Measurements from ENCODE around the gene REXO4.

The REXO4 gene

DNA sequence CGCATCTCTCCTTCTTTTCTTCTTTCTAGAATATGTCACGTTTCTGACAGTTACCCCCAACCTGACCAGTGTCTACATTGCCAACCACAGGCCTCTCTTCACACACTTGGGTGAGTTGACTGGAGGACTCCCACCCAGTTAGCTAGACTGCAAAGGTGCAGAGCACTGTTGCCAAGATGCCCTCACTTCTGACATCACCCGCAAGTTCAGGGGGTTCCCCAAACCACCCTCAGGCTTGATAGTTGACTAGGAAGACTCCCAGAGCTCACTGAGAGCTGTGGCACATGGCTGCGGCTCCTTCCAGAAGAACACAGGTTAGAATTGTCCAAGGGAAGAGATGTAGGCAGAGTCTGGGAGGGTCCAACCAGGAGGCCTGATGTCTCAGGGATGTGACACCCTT is 21.5 kb upstream of the REXO4 start:
- WGBS, 2 donors (ENCODE audit: extremely low coverage in 2 of 2, insufficient read length in 2 of 2, insufficient replicate concordance in 1 of 2): no CpG with 5 or more reads among the region's 4 CpGs
- no peak overlapping the region for H3K4me3 ChIP-seq (ENCODE audit: low read length in 2 of 2)
- H3K23ac ChIP-seq (ENCODE audit: low read depth, low read length, poor library complexity): no peak overlapping the region
- no peak overlapping the region for H3K27ac ChIP-seq (replicated peaks; ENCODE audit: low read length)
- no peak overlapping the region for H4K8ac ChIP-seq (ENCODE audit: low read depth, low read length)
- no peak overlapping the region for H2BK5ac ChIP-seq (ENCODE audit: low read length)
- H3K18ac ChIP-seq (ENCODE audit: low read length): no peak overlapping the region
- H2AK5ac ChIP-seq (ENCODE audit: low read depth, low read length): no peak overlapping the region
- H4K91ac ChIP-seq (ENCODE audit: low read depth, low read length, poor library complexity): no peak overlapping the region
- no peaks in the 10 kb centered on the region for H3K27me3 ChIP-seq (ENCODE audit: control insufficient read depth in 3 of 3, insufficient read depth in 3 of 3, low read depth in 1 of 3, low read length in 3 of 3)
- no peak overlapping the region for H2BK120ac ChIP-seq (ENCODE audit: low read depth, low read length)
- no peak overlapping the region for H2BK15ac ChIP-seq (ENCODE audit: low read length)
- H3K79me1 ChIP-seq (ENCODE audit: low read depth, low read length): no peaks in the 10 kb centered on the region
- no peak overlapping the region for H3K14ac ChIP-seq (ENCODE audit: low read length)
- H3K9me3 ChIP-seq (replicated peaks in 1 of 2; ENCODE audit: control insufficient read depth in 2 of 2, insufficient read depth in 1 of 2, low read depth in 1 of 2, low read length in 2 of 2): no peaks in the 10 kb centered on the region
- no peak overlapping the region for H2BK12ac ChIP-seq (ENCODE audit: low read length)
- H3K36me3 ChIP-seq (replicated peaks in 1 of 2; ENCODE audit: control insufficient read depth in 2 of 2, insufficient read depth in 2 of 2, low read length in 2 of 2): no peaks in the 10 kb centered on the region
- DNase-seq (ENCODE audit: low spot score): no peak
- no peak overlapping the region for H3K9ac ChIP-seq (ENCODE audit: low read depth, low read length, poor library complexity)
- H2AFZ ChIP-seq (ENCODE audit: low read length): no peak overlapping the region
- H3K4me1 ChIP-seq (ENCODE audit: control insufficient read depth in 2 of 2, insufficient read depth in 1 of 2, low read depth in 1 of 2, low read length in 2 of 2): no peaks in the 10 kb centered on the region
- no peak overlapping the region for H3K4ac ChIP-seq (ENCODE audit: low read length)
- H3K4me2 ChIP-seq (ENCODE audit: insufficient read depth, low read length, poor library complexity, severe bottlenecking): no peak overlapping the region

DNA sequence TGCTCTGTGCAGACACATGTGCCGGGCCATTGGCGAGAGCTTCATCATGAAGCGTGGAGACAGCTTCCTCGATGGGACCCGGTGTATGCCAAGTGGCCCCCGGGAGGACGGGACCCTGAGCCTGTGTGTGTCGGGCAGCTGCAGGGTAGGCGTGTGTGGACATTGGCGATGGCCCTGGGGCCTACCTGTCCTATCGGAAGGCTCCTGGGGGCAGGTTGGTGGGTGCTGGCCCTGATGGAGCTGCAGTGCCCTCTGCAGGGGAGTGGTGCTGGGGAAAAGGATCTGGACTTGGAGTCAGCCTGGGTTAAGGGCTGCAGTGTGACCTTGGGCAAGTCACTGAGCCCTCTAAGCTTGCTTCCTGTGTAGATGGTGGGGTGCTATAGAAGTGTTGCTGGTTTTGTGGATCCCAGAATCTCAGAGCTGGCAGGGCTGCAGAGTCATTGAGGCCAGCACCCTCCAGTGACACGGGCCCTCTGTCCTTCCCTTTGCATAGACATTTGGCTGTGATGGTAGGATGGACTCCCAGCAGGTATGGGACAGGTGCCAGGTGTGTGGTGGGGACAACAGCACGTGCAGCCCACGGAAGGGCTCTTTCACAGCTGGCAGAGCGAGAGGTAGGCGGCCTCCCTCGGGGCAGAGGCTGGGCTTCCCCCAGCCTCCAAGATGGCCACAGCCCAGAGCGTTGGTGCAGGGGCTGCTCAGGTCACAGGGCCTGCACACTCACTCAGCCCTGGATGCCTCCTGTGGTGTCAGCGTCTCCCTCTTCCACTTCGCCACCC is 20.1 kb upstream of the REXO4 start:
- WGBS, 2 donors (ENCODE audit: extremely low coverage in 2 of 2, insufficient read length in 2 of 2, insufficient replicate concordance in 1 of 2): no CpG with 5 or more reads among the region's 20 CpGs
- Histone ChIP-seq H2BK12ac (ENCODE audit: low read length) (no peak overlapping the region), H4K91ac (ENCODE audit: low read depth, low read length, poor library complexity) (no peak overlapping the region), H3K36me3 (replicated peaks in 1 of 2; ENCODE audit: control insufficient read depth in 2 of 2, insufficient read depth in 2 of 2, low read length in 2 of 2) (no peaks in the 10 kb centered on the region), H3K14ac (ENCODE audit: low read length) (no peak overlapping the region), H2BK15ac (ENCODE audit: low read length) (no peak overlapping the region), H3K9me3 (replicated peaks in 1 of 2; ENCODE audit: control insufficient read depth in 2 of 2, insufficient read depth in 1 of 2, low read depth in 1 of 2, low read length in 2 of 2) (no peaks in the 10 kb centered on the region), H3K9ac (ENCODE audit: low read depth, low read length, poor library complexity) (no peak overlapping the region), H2AFZ (ENCODE audit: low read length) (no peak overlapping the region), H3K4me1 (ENCODE audit: control insufficient read depth in 2 of 2, insufficient read depth in 1 of 2, low read depth in 1 of 2, low read length in 2 of 2) (no peaks in the 10 kb centered on the region), H3K27me3 (ENCODE audit: control insufficient read depth in 3 of 3, insufficient read depth in 3 of 3, low read depth in 1 of 3, low read length in 3 of 3) (no peaks in the 10 kb centered on the region), H3K23ac (ENCODE audit: low read depth, low read length, poor library complexity) (peak overlapping the region; percentile 55), H3K4me3 (ENCODE audit: low read length in 2 of 2) (no peak overlapping the region), H4K8ac (ENCODE audit: low read depth, low read length) (no peak overlapping the region), H2AK5ac (ENCODE audit: low read depth, low read length) (no peak overlapping the region), H3K79me1 (ENCODE audit: low read depth, low read length) (peaks cover 2% of the 10 kb centered on the region), H3K27ac (replicated peaks; ENCODE audit: low read length) (no peak overlapping the region), H2BK5ac (ENCODE audit: low read length) (no peak overlapping the region), H2BK120ac (ENCODE audit: low read depth, low read length) (no peak overlapping the region), H3K18ac (ENCODE audit: low read length) (no peak overlapping the region), H3K4me2 (ENCODE audit: insufficient read depth, low read length, poor library complexity, severe bottlenecking) (no peak overlapping the region), H3K4ac (ENCODE audit: low read length) (no peak overlapping the region)
- no peak for DNase-seq (ENCODE audit: low spot score)

DNA sequence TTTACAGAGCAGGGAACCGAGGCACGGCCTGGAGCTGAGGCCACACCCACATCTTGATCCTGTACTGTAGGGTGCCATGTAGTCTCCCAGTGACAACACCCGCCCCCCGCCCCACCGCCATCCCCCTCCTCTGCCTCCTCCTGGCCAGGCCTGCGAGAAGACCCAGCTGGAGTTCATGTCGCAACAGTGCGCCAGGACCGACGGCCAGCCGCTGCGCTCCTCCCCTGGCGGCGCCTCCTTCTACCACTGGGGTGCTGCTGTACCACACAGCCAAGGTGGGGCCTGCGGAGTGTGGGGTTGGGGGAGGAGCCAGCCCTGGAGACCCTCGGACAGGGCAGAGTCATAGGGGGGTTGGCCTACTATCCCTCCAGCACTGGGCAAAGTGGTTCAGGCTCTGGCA is 18.9 kb upstream of the REXO4 start:
- Histone ChIP-seq H3K9me3 (replicated peaks in 1 of 2; ENCODE audit: control insufficient read depth in 2 of 2, insufficient read depth in 1 of 2, low read depth in 1 of 2, low read length in 2 of 2) (no peaks in the 10 kb centered on the region), H3K4me1 (ENCODE audit: control insufficient read depth in 2 of 2, insufficient read depth in 1 of 2, low read depth in 1 of 2, low read length in 2 of 2) (no peaks in the 10 kb centered on the region), H2AK5ac (ENCODE audit: low read depth, low read length) (no peak overlapping the region), H2BK12ac (ENCODE audit: low read length) (no peak overlapping the region), H3K27me3 (ENCODE audit: control insufficient read depth in 3 of 3, insufficient read depth in 3 of 3, low read depth in 1 of 3, low read length in 3 of 3) (no peaks in the 10 kb centered on the region), H3K4me3 (ENCODE audit: low read length in 2 of 2) (no peak overlapping the region), H3K4me2 (ENCODE audit: insufficient read depth, low read length, poor library complexity, severe bottlenecking) (no peak overlapping the region), H3K23ac (ENCODE audit: low read depth, low read length, poor library complexity) (no peak overlapping the region), H3K36me3 (replicated peaks in 1 of 2; ENCODE audit: control insufficient read depth in 2 of 2, insufficient read depth in 2 of 2, low read length in 2 of 2) (no peaks in the 10 kb centered on the region), H3K4ac (ENCODE audit: low read length) (no peak overlapping the region), H4K91ac (ENCODE audit: low read depth, low read length, poor library complexity) (no peak overlapping the region), H2BK15ac (ENCODE audit: low read length) (no peak overlapping the region), H4K8ac (ENCODE audit: low read depth, low read length) (no peak overlapping the region), H3K9ac (ENCODE audit: low read depth, low read length, poor library complexity) (no peak overlapping the region), H2AFZ (ENCODE audit: low read length) (no peak overlapping the region), H3K18ac (ENCODE audit: low read length) (peak overlapping the region; percentile 28), H3K14ac (ENCODE audit: low read length) (no peak overlapping the region), H3K27ac (replicated peaks; ENCODE audit: low read length) (no peak overlapping the region), H3K79me1 (ENCODE audit: low read depth, low read length) (peaks cover 2% of the 10 kb centered on the region), H2BK5ac (ENCODE audit: low read length) (no peak overlapping the region), H2BK120ac (ENCODE audit: low read depth, low read length) (no peak overlapping the region)
- WGBS, 2 donors (ENCODE audit: extremely low coverage in 2 of 2, insufficient read length in 2 of 2, insufficient replicate concordance in 1 of 2): no CpG with 5 or more reads among the region's 16 CpGs
- no peak for DNase-seq (ENCODE audit: low spot score)

DNA sequence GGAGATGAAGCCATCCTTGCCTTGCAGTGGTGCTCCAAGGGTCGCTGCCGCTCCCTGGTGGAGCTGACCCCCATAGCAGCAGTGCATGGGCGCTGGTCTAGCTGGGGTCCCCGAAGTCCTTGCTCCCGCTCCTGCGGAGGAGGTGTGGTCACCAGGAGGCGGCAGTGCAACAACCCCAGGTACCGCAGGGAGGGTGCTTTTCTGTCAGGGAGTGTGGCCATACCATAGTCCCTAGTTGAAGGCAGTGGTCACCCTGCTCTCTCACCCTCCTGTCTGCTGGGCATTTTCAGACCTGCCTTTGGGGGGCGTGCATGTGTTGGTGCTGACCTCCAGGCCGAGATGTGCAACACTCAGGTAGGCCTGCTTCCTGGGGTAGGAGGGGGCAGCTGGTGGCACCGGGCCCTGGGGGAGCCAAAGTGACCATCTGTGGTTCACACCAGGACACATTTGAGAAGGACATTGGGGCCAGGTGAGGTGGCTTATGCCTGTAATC is 15.6 kb upstream of the REXO4 start:
- Histone ChIP-seq H3K4me3 (ENCODE audit: low read length in 2 of 2) (no peak overlapping the region), H3K36me3 (replicated peaks in 1 of 2; ENCODE audit: control insufficient read depth in 2 of 2, insufficient read depth in 2 of 2, low read length in 2 of 2) (no peaks in the 10 kb centered on the region), H3K27ac (replicated peaks; ENCODE audit: low read length) (no peak overlapping the region), H3K18ac (ENCODE audit: low read length) (no peak overlapping the region), H3K14ac (ENCODE audit: low read length) (no peak overlapping the region), H2BK5ac (ENCODE audit: low read length) (peak overlapping the region; percentile 66), H3K4me1 (ENCODE audit: control insufficient read depth in 2 of 2, insufficient read depth in 1 of 2, low read depth in 1 of 2, low read length in 2 of 2) (peaks cover 0 to 1% of the 10 kb centered on the region in 2 donors), H2AK5ac (ENCODE audit: low read depth, low read length) (peak overlapping the region; percentile 75), H3K4ac (ENCODE audit: low read length) (no peak overlapping the region), H3K23ac (ENCODE audit: low read depth, low read length, poor library complexity) (peak overlapping the region; percentile 55), H3K9ac (ENCODE audit: low read depth, low read length, poor library complexity) (no peak overlapping the region), H3K9me3 (replicated peaks in 1 of 2; ENCODE audit: control insufficient read depth in 2 of 2, insufficient read depth in 1 of 2, low read depth in 1 of 2, low read length in 2 of 2) (peaks cover 0 to 2% of the 10 kb centered on the region in 2 donors), H2BK15ac (ENCODE audit: low read length) (no peak overlapping the region), H4K91ac (ENCODE audit: low read depth, low read length, poor library complexity) (no peak overlapping the region), H3K79me1 (ENCODE audit: low read depth, low read length) (peaks cover 2% of the 10 kb centered on the region), H2AFZ (ENCODE audit: low read length) (no peak overlapping the region), H3K4me2 (ENCODE audit: insufficient read depth, low read length, poor library complexity, severe bottlenecking) (no peak overlapping the region), H4K8ac (ENCODE audit: low read depth, low read length) (no peak overlapping the region), H2BK12ac (ENCODE audit: low read length) (no peak overlapping the region), H2BK120ac (ENCODE audit: low read depth, low read length) (no peak overlapping the region), H3K27me3 (ENCODE audit: control insufficient read depth in 3 of 3, insufficient read depth in 3 of 3, low read depth in 1 of 3, low read length in 3 of 3) (peaks cover 0 to 10% (median 0%) of the 10 kb centered on the region in 3 experiments)
- no peak for DNase-seq (ENCODE audit: low spot score)
- no CpG with 5 or more reads among the region's 11 CpGs for WGBS, 2 donors (ENCODE audit: extremely low coverage in 2 of 2, insufficient read length in 2 of 2, insufficient replicate concordance in 1 of 2)
